GM12878 (cell line): ENCODE results near the gene F10. TPM values are rescaled to one million over a fixed set of nuclear protein-coding genes. Genes with fewer than 3 reads are reported as not detected.

ENCODE experiments used
- ATAC-seq: fragments of 200-7000 bp; cut with Tn5 transposase; 3 replicates; pipeline ENCODE4 v1.9.1; 2020; ENCODE audit warnings: mild to moderate bottlenecking, moderate library complexity
- BruUV-seq: library from RNA; stranded (reverse); fragments of 400-500 nt; replicated peaks from 2 replicates; lab custom pipeline; 2021; lab: Mats Ljungman, UMichigan
- CTCF ChIA-PET: fragments of 300-600 bp; sonication (Branson Sonifier 250); formaldehyde crosslinking; extraction: SDS; loops from one replicate; lab custom pipeline; 2021; ENCODE audit warnings: inconsistent platforms; lab: Yijun Ruan, JAX
- POLR2A ChIA-PET: fragments of 350-600 bp; formaldehyde crosslinking; extraction: SDS; loops from one replicate; lab custom pipeline; 2021; ENCODE audit warnings: inconsistent platforms; lab: Charles Lee
- RAD21 ChIA-PET: fragments of 300-600 bp; sonication (Branson Sonifier 250); formaldehyde crosslinking; loops from one replicate; lab custom pipeline; 2023; ENCODE audit warnings: antibody characterized with exemption; ENCODE audit not compliant: unreplicated experiment; lab: Charles Lee
- SMC1A ChIA-PET: fragments of 300-600 bp; sonication (Branson Sonifier 250); formaldehyde crosslinking; loops from one replicate; lab custom pipeline; 2023; ENCODE audit not compliant: unreplicated experiment, uncharacterized antibody; lab: Charles Lee
- DNase-seq: peaks from one replicate; pipeline ENCODE4 v3.0.0-alpha.2; 2011; ENCODE audit warnings: low read depth, low spot score
- FAIRE-seq: peaks from 3 replicates; lab custom pipeline; 2011; peaks lifted over from hg19 to GRCh38; lab: Jason Lieb, UNC
- H2AFZ ChIP-seq: 2 replicates; pipeline ENCODE4 v1.6.0; 2011; ENCODE audit warnings: low read depth, low read length, control low read depth; ENCODE audit not compliant: control insufficient read depth
- H3K27ac ChIP-seq: 2 replicates; pipeline ENCODE4 v1.5.1; 2011; ENCODE audit warnings: control low read depth; ENCODE audit not compliant: control insufficient read depth, insufficient read depth
- H3K27me3 ChIP-seq, 2 experiments: replicated peaks in 1 of 2; 2 replicates each; pipeline versions ENCODE4 v1.6.0 to v1.6.1; 2011; ENCODE audit warnings: low read length in 1 of 2; ENCODE audit not compliant: control insufficient read depth in 2 of 2, insufficient read depth in 2 of 2
- H3K36me3 ChIP-seq, 2 experiments: 2 replicates each; pipeline ENCODE4 v1.5.1; 2011; ENCODE audit warnings: low read length in 1 of 2; ENCODE audit not compliant: control insufficient read depth in 2 of 2, insufficient read depth in 2 of 2
- H3K4me1 ChIP-seq: 2 replicates; pipeline ENCODE4 v1.6.1; 2011; ENCODE audit warnings: mild to moderate bottlenecking, low read length, moderate library complexity, mixed read lengths; ENCODE audit not compliant: control insufficient read depth, insufficient read depth
- H3K4me2 ChIP-seq: 2 replicates; pipeline ENCODE4 v1.6.0; 2011; ENCODE audit warnings: control low read depth; ENCODE audit not compliant: control insufficient read depth, insufficient read depth
- H3K4me3 ChIP-seq: fragments of 200-600 bp; sonication (generic); 2 replicates; pipeline ENCODE4 v1.5.1; 2016
- H3K79me2 ChIP-seq: 2 replicates; pipeline ENCODE4 v1.6.0; 2011; ENCODE audit warnings: low read length; ENCODE audit not compliant: control insufficient read depth, insufficient read depth
- H3K9ac ChIP-seq: 2 replicates; pipeline ENCODE4 v1.8.0; 2011; ENCODE audit warnings: low read length, control low read depth, mixed read lengths; ENCODE audit not compliant: control insufficient read depth, insufficient read depth
- H3K9me3 ChIP-seq: replicated peaks from 3 replicates; pipeline ENCODE4 v1.5.1; 2011; ENCODE audit warnings: mild to moderate bottlenecking, low read length; ENCODE audit not compliant: control insufficient read depth, insufficient read depth
- H4K20me1 ChIP-seq: 2 replicates; pipeline ENCODE4 v1.6.0; 2011; ENCODE audit not compliant: control insufficient read depth, insufficient read depth
- BACH1 ChIP-seq: fragments of 450-650 bp; IDR thresholded peaks from 2 replicates; pipeline ENCODE4 v1.6.1; 2017; ENCODE audit warnings: mild to moderate bottlenecking, borderline replicate concordance
- BCL3 ChIP-seq: IDR thresholded peaks from 2 replicates; pipeline ENCODE4 v1.6.1; 2011; ENCODE audit warnings: borderline replicate concordance, low read depth, mild to moderate bottlenecking, moderate library complexity, low read length; ENCODE audit not compliant: insufficient read depth, poor library complexity, severe bottlenecking
- BMI1 ChIP-seq: fragments of 450-650 bp; IDR thresholded peaks from 2 replicates; pipeline ENCODE4 v1.6.1; 2016; ENCODE audit warnings: mild to moderate bottlenecking, moderate library complexity, borderline replicate concordance
- EP300 ChIP-seq, 2 experiments: fragments of 150-350 bp in 1 of 2; IDR thresholded peaks; 2 replicates each; pipeline ENCODE4 v1.6.1; 2011 to 2012; ENCODE audit warnings: low read depth in 2 of 2, low read length in 2 of 2, borderline replicate concordance in 1 of 2, improper control_type of control experiment in 1 of 2, inconsistent platforms in 1 of 2; ENCODE audit not compliant: control insufficient read depth in 1 of 2
- HCFC1 ChIP-seq: fragments of 150-350 bp; IDR thresholded peaks from 2 replicates; pipeline ENCODE4 v1.6.1; 2014; ENCODE audit warnings: low read length
- KLF5 ChIP-seq: fragments of 450-650 bp; IDR thresholded peaks from 2 replicates; pipeline ENCODE4 v1.6.1; 2014; ENCODE audit warnings: mild to moderate bottlenecking; ENCODE audit not compliant: partially characterized antibody
- RCOR1 ChIP-seq: conservative IDR thresholded peaks from 2 replicates; pipeline ENCODE4 v1.6.1; 2012; ENCODE audit warnings: low read depth, low read length, improper control_type of control experiment
- SMARCA5 ChIP-seq: fragments of 450-650 bp; IDR thresholded peaks from 2 replicates; pipeline ENCODE4 v1.6.1; 2017; ENCODE audit warnings: mild to moderate bottlenecking
- STAT1 ChIP-seq: fragments of 450-650 bp; conservative IDR thresholded peaks from 2 replicates; pipeline ENCODE4 v1.6.1; 2014; ENCODE audit warnings: antibody characterized with exemption, mild to moderate bottlenecking
- SUZ12 ChIP-seq: fragments of 200-600 bp; sonication (generic); IDR thresholded peaks from one replicate; pipeline ENCODE4 v1.6.1; 2018; ENCODE audit warnings: antibody characterized with exemption, mild to moderate bottlenecking; ENCODE audit not compliant: unreplicated experiment
- USF2 ChIP-seq: IDR thresholded peaks from 2 replicates; pipeline ENCODE4 v1.6.1; 2011; ENCODE audit warnings: low read depth, low read length, improper control_type of control experiment, borderline replicate concordance
- WRNIP1 ChIP-seq: IDR thresholded peaks from 2 replicates; pipeline ENCODE4 v1.6.1; 2011; ENCODE audit warnings: low read depth, low read length, improper control_type of control experiment, borderline replicate concordance
- ZBED1 ChIP-seq: IDR thresholded peaks from 2 replicates; pipeline ENCODE4 v1.6.1; 2016; ENCODE audit warnings: borderline replicate concordance
- WGBS: methylation state at CpG from one replicate; pipeline ENCODE4 v1.1.6; 2016; ENCODE audit warnings: low lambda C conversion rate; ENCODE audit not compliant: insufficient replicate concordance, insufficient coverage; ENCODE audit errors: missing lambda C conversion rate; 5-methylcytosine and 5-hydroxymethylcytosine counted together
- in situ Hi-C: fragments of 300-500 bp; cut with MboI; formaldehyde crosslinking; loops from 9 replicates; pipeline ENCODE4 v1.14.3; 2018; ENCODE audit warnings: mixed read lengths
- intact Hi-C: fragments of 100-400 bp; cut with micrococcal nuclease; formaldehyde crosslinking; loops from one replicate; pipeline ENCODE4 v1.14.2; 2022; ENCODE audit not compliant: unreplicated experiment
- polyA plus RNA-seq, 11 experiments: library from polyadenylated mRNA; depleted of rRNA in 4 of 11; unstranded in 6 of 11; stranded (reverse) in 5 of 11; fragments of >200 nt; fragmentation: Nextera tagmentation in 4 of 11; fragmentation: Illumina TruSeq in 1 of 11; extraction: Ambion mirVana in 4 of 11; extraction: Trizol in 1 of 11; gene quantifications; 1 replicate in 1 of 11; 2 replicates in 10 of 11; pipeline versions ENCODE4 v1.2.1 to v1.2.3, GENCODE V29; 2011 to 2016; ENCODE audit warnings: inconsistent platforms in 2 of 11, missing spikeins in 2 of 11, low read depth in 1 of 11
- total RNA-seq, 4 experiments: library from RNA; depleted of rRNA in 3 of 4; stranded (reverse); fragments of >200 nt in 3 of 4; fragmentation: Illumina TruSeq in 1 of 4; extraction: Trizol in 1 of 4; gene quantifications; 2 replicates each; pipeline versions ENCODE4 v1.2.1 to v1.2.3, GENCODE V29; 2013 to 2021

F10 gene
- total and polyA plus RNA-seq, 10 of the 15 experiments (the other 5 are each of a cell fraction or from before 2014, with no cell fraction given), result not detected

GRCh38 chr13:113118261-113119021 is 4.2 kb upstream of the F10 start (continued):
- TF ChIP-seq USF2 (no peak), ZBED1 (no peak), EP300 (IDR thresholded peaks at IDR 0.05; ENCODE audit: borderline replicate concordance in 1 of 2, control insufficient read depth in 1 of 2, low read depth in 2 of 2, low read length in 2 of 2) (no peak), RCOR1 (no peak), HCFC1 (no peak), KLF5 (no peak), SMARCA5 (no peak)

DNA sequence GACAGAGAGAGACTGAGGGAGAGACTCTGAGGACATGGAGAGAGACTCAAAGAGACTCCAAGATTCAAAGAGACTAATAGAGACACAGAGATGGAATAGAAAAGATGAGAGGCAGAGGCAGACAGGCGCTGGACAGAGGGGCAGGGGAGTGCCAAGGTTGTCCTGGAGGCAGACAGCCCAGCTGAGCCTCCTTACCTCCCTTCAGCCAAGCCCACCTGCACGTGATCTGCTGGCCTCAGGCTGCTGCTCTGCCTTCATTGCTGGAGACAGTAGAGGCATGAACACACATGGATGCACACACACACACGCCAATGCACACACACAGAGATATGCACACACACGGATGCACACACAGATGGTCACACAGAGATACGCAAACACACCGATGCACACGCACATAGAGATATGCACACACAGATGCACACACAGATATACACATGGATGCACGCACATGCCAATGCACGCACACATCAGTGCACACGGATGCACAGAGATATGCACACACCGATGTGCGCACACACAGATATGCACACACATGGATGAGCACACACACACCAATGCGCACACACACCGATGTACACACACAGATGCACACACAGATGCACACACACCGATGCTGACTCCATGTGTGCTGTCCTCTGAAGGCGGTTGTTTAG is 3.3 kb upstream of the F10 start:
- ChIA-PET POLR2A (no interaction called here), RAD21 (no interaction called here), CTCF (no interaction called here), SMC1A (no interaction called here)
- WGBS, result 68% methylated on average over 16 of the region's 16 CpGs
- no peaks in the 10 kb centered on the region for H3K9me3 ChIP-seq
- ATAC-seq, result no peak
- H3K4me3 ChIP-seq, result no peak overlapping the region
- in situ Hi-C loops (no loop called here), intact Hi-C loops (no loop called here)
- FAIRE-seq, result no peak
- H3K4me2 ChIP-seq, result no peak overlapping the region
- BruUV-seq, result no TSS peak
- H3K79me2 ChIP-seq, result no peaks in the 10 kb centered on the region
- H3K9ac ChIP-seq, result no peak overlapping the region
- no peak overlapping the region for H3K27ac ChIP-seq
- no peaks in the 10 kb centered on the region for H3K27me3 ChIP-seq
- H3K4me1 ChIP-seq, result no peaks in the 10 kb centered on the region
- TF ChIP-seq BCL3 (peak; percentile 98), BMI1 (no peak), SUZ12 (no peak), WRNIP1 (no peak), STAT1 (no peak), BACH1 (no peak)
- no peak overlapping the region for H2AFZ ChIP-seq
- H3K36me3 ChIP-seq, result no peaks in the 10 kb centered on the region
- no peaks in the 10 kb centered on the region for H4K20me1 ChIP-seq
- DNase-seq, result no peak
